Measurements from ENCODE around the gene AFP.

GRCh38 chr4:73429826-73430587 lies 6.0 kb upstream of the AFP start:
- TF ChIP-seq, protein P1, sequence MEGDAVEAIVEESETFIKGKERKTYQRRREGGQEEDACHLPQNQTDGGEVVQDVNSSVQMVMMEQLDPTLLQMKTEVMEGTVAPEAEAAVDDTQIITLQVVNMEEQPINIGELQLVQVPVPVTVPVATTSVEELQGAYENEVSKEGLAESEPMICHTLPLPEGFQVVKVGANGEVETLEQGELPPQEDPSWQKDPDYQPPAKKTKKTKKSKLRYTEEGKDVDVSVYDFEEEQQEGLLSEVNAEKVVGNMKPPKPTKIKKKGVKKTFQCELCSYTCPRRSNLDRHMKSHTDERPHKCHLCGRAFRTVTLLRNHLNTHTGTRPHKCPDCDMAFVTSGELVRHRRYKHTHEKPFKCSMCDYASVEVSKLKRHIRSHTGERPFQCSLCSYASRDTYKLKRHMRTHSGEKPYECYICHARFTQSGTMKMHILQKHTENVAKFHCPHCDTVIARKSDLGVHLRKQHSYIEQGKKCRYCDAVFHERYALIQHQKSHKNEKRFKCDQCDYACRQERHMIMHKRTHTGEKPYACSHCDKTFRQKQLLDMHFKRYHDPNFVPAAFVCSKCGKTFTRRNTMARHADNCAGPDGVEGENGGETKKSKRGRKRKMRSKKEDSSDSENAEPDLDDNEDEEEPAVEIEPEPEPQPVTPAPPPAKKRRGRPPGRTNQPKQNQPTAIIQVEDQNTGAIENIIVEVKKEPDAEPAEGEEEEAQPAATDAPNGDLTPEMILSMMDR (IDR thresholded peaks at IDR 0.05) = no peak
- TF ChIP-seq POLR2A (IDR thresholded peaks at IDR 0.05) = no peak
